Peyer's patch (tissue), 4 donors: Measurements from ENCODE around the gene PLA2G2D.

ENCODE experiments used
- CTCF ChIP-seq, 6 experiments: fragments of 450-650 bp in 4 of 6; fragments of 200-600 bp in 2 of 6; sonication (generic) in 1 of 6; IDR thresholded peaks; one replicate each; pipeline ENCODE4 v1.5.1; 2017 to 2019; ENCODE audit warnings: antibody characterized with exemption in 6 of 6, mild to moderate bottlenecking in 3 of 6, moderate library complexity in 1 of 6
- POLR2A ChIP-seq, 2 donors: fragments of 450-650 bp; IDR thresholded peaks; one replicate each; pipeline ENCODE4 v1.5.1; 2017; ENCODE audit warnings: antibody characterized with exemption in 2 of 2, mild to moderate bottlenecking in 2 of 2, moderate library complexity in 2 of 2

- TF ChIP-seq CTCF (IDR thresholded peaks at IDR 0.05) (no peak), POLR2A (IDR thresholded peaks at IDR 0.05) (no peak)
Measured at GRCh38 chr1:20137055-20137454, 17.7 kb upstream of the PLA2G2D start.
